H9 (cell line): ENCODE data around the gene SOX3. TPM values are rescaled to one million over a fixed set of nuclear protein-coding genes. Genes with fewer than 3 reads are reported as not detected.

Experiments used
- DNase-seq: peaks from one replicate; pipeline ENCODE4 v3.0.0-alpha.2; 2017
- H2AFZ ChIP-seq: one replicate; pipeline ENCODE4 v1.6.1; 2013; ENCODE audit warnings: mild to moderate bottlenecking, low read length, control low read depth, moderate library complexity
- H2AK5ac ChIP-seq: 2 replicates; pipeline ENCODE4 v1.6.1; 2013; ENCODE audit warnings: low read length, control low read depth, mixed read lengths; ENCODE audit not compliant: insufficient read length
- H2BK120ac ChIP-seq: one replicate; pipeline ENCODE4 v1.6.1; 2013; ENCODE audit warnings: low read depth, mild to moderate bottlenecking, low read length, control low read depth, inconsistent platforms; ENCODE audit not compliant: poor library complexity, severe bottlenecking
- H2BK12ac ChIP-seq: 2 replicates; pipeline ENCODE4 v1.6.1; 2013; ENCODE audit warnings: low read length, control low read depth, mixed read lengths, low read depth; ENCODE audit not compliant: insufficient read length
- H2BK15ac ChIP-seq: 2 replicates; pipeline ENCODE4 v1.6.1; 2013; ENCODE audit warnings: low read depth, low read length, control low read depth
- H2BK20ac ChIP-seq: one replicate; pipeline ENCODE4 v1.6.1; 2013; ENCODE audit warnings: low read depth, mild to moderate bottlenecking, low read length, control low read depth, inconsistent platforms; ENCODE audit not compliant: poor library complexity, severe bottlenecking
- H2BK5ac ChIP-seq: 2 replicates; pipeline ENCODE4 v1.6.1; 2013; ENCODE audit warnings: low read length, control low read depth, mixed read lengths; ENCODE audit not compliant: insufficient read length
- H3K14ac ChIP-seq: 2 replicates; pipeline ENCODE4 v1.6.1; 2013; ENCODE audit warnings: low read length, control low read depth; ENCODE audit not compliant: insufficient read depth
- H3K18ac ChIP-seq: 2 replicates; pipeline ENCODE4 v1.6.1; 2013; ENCODE audit warnings: low read depth, mild to moderate bottlenecking, mixed read lengths, low read length, control low read depth; ENCODE audit not compliant: insufficient read length
- H3K23ac ChIP-seq: 2 replicates; pipeline ENCODE4 v1.6.1; 2013; ENCODE audit warnings: low read length, control low read depth, mixed read lengths, low read depth; ENCODE audit not compliant: insufficient read length
- H3K23me2 ChIP-seq: 2 replicates; pipeline ENCODE4 v1.6.1; 2013; ENCODE audit warnings: low read depth, mild to moderate bottlenecking, mixed read lengths, low read length, control low read depth; ENCODE audit not compliant: insufficient read length, poor library complexity, severe bottlenecking
- H3K27ac ChIP-seq: 2 replicates; pipeline ENCODE4 v1.5.1; 2013; ENCODE audit warnings: low read length, control low read depth, mixed read lengths, low read depth; ENCODE audit not compliant: insufficient read length
- H3K27me3 ChIP-seq: 2 replicates; pipeline ENCODE4 v1.6.1; 2013; ENCODE audit warnings: low read length, control low read depth, inconsistent platforms; ENCODE audit not compliant: insufficient read depth
- H3K4ac ChIP-seq: 2 replicates; pipeline ENCODE4 v1.6.1; 2013; ENCODE audit warnings: low read depth, mild to moderate bottlenecking, control low read depth, inconsistent platforms, low read length, moderate library complexity
- H3K4me1 ChIP-seq: 2 replicates; pipeline ENCODE4 v1.6.1; 2013; ENCODE audit warnings: low read length, control low read depth, inconsistent platforms; ENCODE audit not compliant: insufficient read depth
- H3K4me2 ChIP-seq: 2 replicates; pipeline ENCODE4 v1.6.1; 2013; ENCODE audit warnings: low read length, control low read depth, mixed read lengths; ENCODE audit not compliant: insufficient read length, insufficient read depth
- H3K56ac ChIP-seq: 2 replicates; pipeline ENCODE4 v1.6.1; 2013; ENCODE audit warnings: low read depth, mild to moderate bottlenecking, mixed read lengths, low read length, control low read depth; ENCODE audit not compliant: insufficient read length
- H3K79me1 ChIP-seq: 2 replicates; pipeline ENCODE4 v1.6.1; 2013; ENCODE audit warnings: low read depth, mild to moderate bottlenecking, moderate library complexity, low read length, control low read depth, inconsistent platforms; ENCODE audit not compliant: insufficient read depth, poor library complexity, severe bottlenecking
- H3K79me2 ChIP-seq: 2 replicates; pipeline ENCODE4 v1.6.1; 2013; ENCODE audit warnings: low read length, control low read depth, inconsistent platforms; ENCODE audit not compliant: insufficient read depth
- H3K9ac ChIP-seq: 2 replicates; pipeline ENCODE4 v1.6.1; 2013; ENCODE audit warnings: low read length, control low read depth, mixed read lengths; ENCODE audit not compliant: insufficient read length; ENCODE audit errors: extremely low read depth
- H3K9me3 ChIP-seq: one replicate; pipeline ENCODE4 v1.6.1; 2013; ENCODE audit warnings: low read depth, low read length, inconsistent platforms; ENCODE audit not compliant: control insufficient read depth
- H3T11ph ChIP-seq: one replicate; pipeline ENCODE4 v1.6.1; 2013; ENCODE audit warnings: mild to moderate bottlenecking, low read length, control low read depth, inconsistent platforms
- H4K20me1 ChIP-seq: one replicate; pipeline ENCODE4 v1.6.1; 2013; ENCODE audit not compliant: control insufficient read depth, insufficient read length, insufficient read depth
- H4K5ac ChIP-seq: 2 replicates; pipeline ENCODE4 v1.6.1; 2013; ENCODE audit warnings: low read depth, mild to moderate bottlenecking, mixed read lengths, low read length, control low read depth; ENCODE audit not compliant: insufficient read length
- H4K8ac ChIP-seq: replicated peaks from 2 replicates; pipeline ENCODE4 v1.6.1; 2013; ENCODE audit warnings: low read length, control low read depth, mixed read lengths, low read depth; ENCODE audit not compliant: insufficient read length
- H4K91ac ChIP-seq: 2 replicates; pipeline ENCODE4 v1.6.1; 2013; ENCODE audit warnings: low read depth, mild to moderate bottlenecking, moderate library complexity, mixed read lengths, low read length, control low read depth; ENCODE audit not compliant: insufficient read length
- H3K27ac Mint-ChIP-seq, 3 experiments: 2 replicates in 2 of 3; 3 replicates in 1 of 3; pipeline ENCODE4 v1.8.0; 2020 to 2021; ENCODE audit warnings: mixed read lengths in 3 of 3, mild to moderate bottlenecking in 1 of 3, moderate library complexity in 1 of 3
- H3K27me3 Mint-ChIP-seq: 2 replicates; pipeline ENCODE4 v1.8.0; 2021; ENCODE audit warnings: low read depth, mild to moderate bottlenecking, moderate library complexity, mixed read lengths
- H3K36me3 Mint-ChIP-seq, 3 experiments: 2 replicates in 2 of 3; 3 replicates in 1 of 3; pipeline ENCODE4 v1.8.0; 2020 to 2021; ENCODE audit warnings: low read depth in 3 of 3, mixed read lengths in 3 of 3; ENCODE audit not compliant: insufficient read depth in 1 of 3
- H3K4me1 Mint-ChIP-seq, 2 experiments: 2 replicates each; pipeline ENCODE4 v1.8.0; 2020; ENCODE audit warnings: mixed read lengths in 2 of 2
- H3K4me3 Mint-ChIP-seq, 2 experiments: 2 replicates in 1 of 2; 3 replicates in 1 of 2; pipeline ENCODE4 v1.8.0; 2020 to 2021; ENCODE audit warnings: mild to moderate bottlenecking in 2 of 2, mixed read lengths in 2 of 2, moderate library complexity in 1 of 2
- H3K9me3 Mint-ChIP-seq, 2 experiments: 2 replicates in 1 of 2; 3 replicates in 1 of 2; pipeline ENCODE4 v1.8.0; 2020; ENCODE audit warnings: mild to moderate bottlenecking in 2 of 2, mixed read lengths in 2 of 2, moderate library complexity in 1 of 2
- WGBS: extraction: QIAGEN DNeasy Blood & Tissue Kit; methylation state at CpG from one replicate; pipeline ENCODE4 v1.1.7; 2013; ENCODE audit warnings: missing lambda C conversion rate, low lambda C conversion rate, mixed read lengths; ENCODE audit not compliant: insufficient read length; ENCODE audit errors: extremely low coverage; 5-methylcytosine and 5-hydroxymethylcytosine counted together
- total RNA-seq: library from RNA; stranded (reverse); gene quantifications from 2 replicates; pipeline ENCODE4 v1.2.1, GENCODE V29; 2021
- TF ChIP-seq, protein P1 (sequence below): fragments of 200-600 bp; sonication (generic); conservative IDR thresholded peaks from 3 replicates; pipeline ENCODE4 v1.8.0; 2021; ENCODE audit warnings: antibody characterized with exemption, mild to moderate bottlenecking

The SOX3 gene
- total RNA-seq, 1 experiment from 2014 or later = 7.7 TPM

GRCh38 chrX:140514554-140514953, 9.7 kb upstream of the SOX3 start:
- Histone ChIP-seq H3K56ac (no peak overlapping the region), H3K9ac (no peak overlapping the region), H2BK12ac (no peak overlapping the region), H2AK5ac (no peak overlapping the region), H4K20me1 (no peaks in the 10 kb centered on the region), H3K4ac (no peak overlapping the region), H2BK20ac (no peak overlapping the region), H3K18ac (no peak overlapping the region), H3K4me2 (no peak overlapping the region), H2BK15ac (no peak overlapping the region), H3K79me2 (no peaks in the 10 kb centered on the region), H4K8ac (no peak overlapping the region), H3K4me1 (no peaks in the 10 kb centered on the region), H3K79me1 (no peaks in the 10 kb centered on the region), H3K27me3 (no peaks in the 10 kb centered on the region; the same call in 1 of the 2 replicates), H4K5ac (no peak overlapping the region), H4K91ac (no peak overlapping the region), H3K14ac (no peak overlapping the region), H3K9me3 (no peaks in the 10 kb centered on the region), H2AFZ (no peak overlapping the region), H2BK120ac (no peak overlapping the region), H3T11ph (no peak overlapping the region), H3K23me2 (no peaks in the 10 kb centered on the region), H3K27ac (no peak overlapping the region), H3K23ac (no peak overlapping the region), H2BK5ac (no peak overlapping the region)
- Mint-ChIP-seq H3K27me3 (peaks cover 43% of the 10 kb centered on the region), H3K4me3 (no peak overlapping the region), H3K36me3 (no peaks in the 10 kb centered on the region), H3K9me3 (no peaks in the 10 kb centered on the region; a peak in 1 of 5 replicates), H3K4me1 (peaks cover 14 to 21% of the 10 kb centered on the region in 2 experiments), H3K27ac (no peak overlapping the region)
- TF ChIP-seq, protein P1, sequence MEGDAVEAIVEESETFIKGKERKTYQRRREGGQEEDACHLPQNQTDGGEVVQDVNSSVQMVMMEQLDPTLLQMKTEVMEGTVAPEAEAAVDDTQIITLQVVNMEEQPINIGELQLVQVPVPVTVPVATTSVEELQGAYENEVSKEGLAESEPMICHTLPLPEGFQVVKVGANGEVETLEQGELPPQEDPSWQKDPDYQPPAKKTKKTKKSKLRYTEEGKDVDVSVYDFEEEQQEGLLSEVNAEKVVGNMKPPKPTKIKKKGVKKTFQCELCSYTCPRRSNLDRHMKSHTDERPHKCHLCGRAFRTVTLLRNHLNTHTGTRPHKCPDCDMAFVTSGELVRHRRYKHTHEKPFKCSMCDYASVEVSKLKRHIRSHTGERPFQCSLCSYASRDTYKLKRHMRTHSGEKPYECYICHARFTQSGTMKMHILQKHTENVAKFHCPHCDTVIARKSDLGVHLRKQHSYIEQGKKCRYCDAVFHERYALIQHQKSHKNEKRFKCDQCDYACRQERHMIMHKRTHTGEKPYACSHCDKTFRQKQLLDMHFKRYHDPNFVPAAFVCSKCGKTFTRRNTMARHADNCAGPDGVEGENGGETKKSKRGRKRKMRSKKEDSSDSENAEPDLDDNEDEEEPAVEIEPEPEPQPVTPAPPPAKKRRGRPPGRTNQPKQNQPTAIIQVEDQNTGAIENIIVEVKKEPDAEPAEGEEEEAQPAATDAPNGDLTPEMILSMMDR = no peak
- no CpG with 5 or more reads among the region's 1 CpG for WGBS
- no peak for DNase-seq
